HG03469 (cell line): ENCODE results near the gene ABO.
"Not testable (repeated sequence)": the region's sequence is repeated elsewhere in the genome, so short reads cannot be mapped to it uniquely, and the experiment has no call there.

Experiments
- ATAC-seq: cut with Tn5 transposase; IDR thresholded peaks from one replicate; pipeline ENCODE4 v1.9.1; 2021; ENCODE audit warnings: mild to moderate bottlenecking, moderate library complexity, moderate number of reproducible peaks; ENCODE audit not compliant: unreplicated experiment

Gene ABO

DNA sequence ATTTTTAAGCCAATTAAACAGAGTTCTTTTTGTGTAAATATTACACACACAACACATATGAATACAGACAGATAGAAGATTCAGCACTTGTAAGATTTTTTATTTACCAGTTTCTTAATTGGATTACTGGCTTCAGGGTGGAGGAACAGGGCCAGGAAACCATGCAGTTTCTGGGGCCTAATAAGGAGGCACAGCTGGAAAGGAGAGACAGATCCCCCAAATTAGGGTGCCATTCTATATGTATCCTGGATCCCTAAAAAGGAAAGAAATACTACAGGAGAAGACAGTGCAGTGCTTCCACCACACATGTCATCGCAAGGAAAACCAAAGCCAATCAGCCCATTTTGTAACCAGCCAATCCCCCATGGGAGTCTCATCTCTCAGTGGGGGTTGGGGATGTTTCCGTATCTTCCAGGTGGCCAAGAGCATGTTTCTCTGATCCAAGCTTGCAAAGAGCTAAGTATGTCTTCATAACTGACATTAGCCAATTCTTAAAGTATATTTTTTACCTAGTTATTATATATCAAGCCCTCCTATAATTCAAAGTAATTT, 15.8 kb upstream of the ABO start:
- ATAC-seq, result no peak

DNA sequence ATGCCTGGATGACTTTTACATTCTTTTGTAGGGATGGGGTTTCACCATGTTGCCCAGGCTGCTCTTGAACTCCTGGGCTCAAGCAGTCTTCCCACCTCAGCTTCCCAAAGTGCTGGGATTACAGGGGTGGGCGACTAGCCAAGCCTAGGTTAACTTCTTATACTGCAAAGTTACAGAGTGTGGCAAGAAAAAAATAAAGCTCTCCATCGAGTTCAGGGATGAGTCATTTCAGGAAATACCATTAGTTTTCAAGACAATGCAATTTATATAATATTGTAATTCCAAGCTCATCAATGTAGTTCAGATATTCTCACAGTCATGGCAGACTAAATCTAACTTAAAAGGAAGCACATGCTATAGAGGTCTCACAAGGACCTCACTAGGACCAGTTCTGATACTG, 11.5 kb upstream of the ABO start:
- ATAC-seq, result no peak

DNA sequence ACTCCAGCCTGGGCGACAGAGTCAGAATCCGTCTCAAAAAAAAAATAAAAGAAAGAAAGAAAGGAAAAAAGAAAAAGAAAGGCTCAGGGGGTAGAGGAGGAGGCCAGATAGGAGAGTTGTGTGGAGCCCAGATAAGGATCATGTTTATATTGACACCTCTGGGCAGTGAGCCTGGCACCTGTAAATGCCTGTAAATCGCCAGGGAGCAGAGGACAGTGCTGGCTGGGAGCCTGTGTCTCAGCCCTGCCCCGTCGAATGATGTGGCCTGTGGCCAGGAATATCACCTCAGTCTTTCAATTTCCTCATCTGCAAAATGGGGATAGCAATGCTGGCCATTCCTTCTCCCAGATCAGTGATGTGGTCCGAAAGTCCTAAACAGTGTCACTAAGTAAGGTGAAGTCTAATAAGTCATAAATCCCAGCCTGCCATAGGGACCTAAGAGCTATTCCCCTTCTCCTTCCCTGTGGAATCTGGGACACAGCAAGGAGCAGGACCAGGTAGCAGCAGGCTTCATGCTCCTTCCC, 10.3 kb upstream of the ABO start:
- no peak for ATAC-seq

DNA sequence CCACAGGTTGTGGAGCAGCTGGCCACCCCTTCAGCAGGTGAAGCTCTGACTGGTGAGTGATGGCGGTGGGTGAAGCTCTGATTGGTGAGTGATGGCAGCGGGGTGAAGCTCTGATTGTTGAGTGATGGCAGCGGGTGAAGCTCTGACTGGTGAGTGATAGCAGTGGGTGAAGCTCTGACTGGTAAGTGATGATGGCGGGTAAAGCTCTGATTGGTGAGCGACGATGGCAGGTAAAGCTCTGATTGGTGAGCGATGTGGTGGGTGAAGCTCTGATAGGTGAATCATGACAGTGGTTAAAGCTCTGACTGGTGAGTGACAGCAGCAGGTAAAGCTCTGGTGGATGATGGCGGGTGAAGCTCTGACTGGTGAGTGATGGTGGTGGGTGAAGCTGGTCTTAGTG, 9.4 kb upstream of the ABO start:
- ATAC-seq, result no peak

DNA sequence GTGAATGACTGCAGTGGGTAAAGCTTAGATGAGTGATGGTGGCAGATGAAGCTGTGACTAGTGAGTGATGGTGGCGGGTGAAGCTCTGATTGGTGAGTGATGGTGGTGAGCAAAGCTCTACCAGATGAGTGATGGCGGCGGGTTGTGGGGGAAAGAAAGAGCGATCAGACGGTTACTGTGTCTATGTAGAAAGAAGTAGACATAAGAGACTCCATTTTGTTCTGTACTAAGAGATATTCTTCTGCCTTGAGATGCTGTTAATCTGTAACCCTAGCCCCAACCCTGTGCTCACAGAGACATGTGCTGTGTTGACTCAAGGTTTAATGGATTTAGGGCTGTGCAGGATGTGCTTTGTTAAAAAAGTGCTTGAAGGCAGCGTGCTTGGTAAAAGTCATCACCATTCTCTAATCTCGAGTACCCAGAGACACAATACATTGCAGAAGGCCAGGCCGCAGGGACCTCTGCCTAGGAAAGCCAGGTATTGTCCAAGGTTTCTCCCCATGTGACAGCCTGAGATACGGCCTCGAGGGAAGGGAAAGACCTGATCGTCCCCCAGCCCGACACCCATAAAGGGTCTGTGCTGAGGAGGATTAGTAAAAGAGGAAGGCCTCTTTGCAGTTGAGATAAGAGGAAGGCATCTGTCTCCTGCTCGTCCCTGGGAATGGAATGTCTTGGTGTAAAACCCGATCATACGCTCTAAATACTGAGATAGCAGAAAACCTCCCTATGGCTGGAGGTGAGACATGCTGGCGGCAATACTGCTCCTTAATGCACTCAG, 8.4 kb upstream of the ABO start:
- ATAC-seq, result not testable (repeated sequence)

DNA sequence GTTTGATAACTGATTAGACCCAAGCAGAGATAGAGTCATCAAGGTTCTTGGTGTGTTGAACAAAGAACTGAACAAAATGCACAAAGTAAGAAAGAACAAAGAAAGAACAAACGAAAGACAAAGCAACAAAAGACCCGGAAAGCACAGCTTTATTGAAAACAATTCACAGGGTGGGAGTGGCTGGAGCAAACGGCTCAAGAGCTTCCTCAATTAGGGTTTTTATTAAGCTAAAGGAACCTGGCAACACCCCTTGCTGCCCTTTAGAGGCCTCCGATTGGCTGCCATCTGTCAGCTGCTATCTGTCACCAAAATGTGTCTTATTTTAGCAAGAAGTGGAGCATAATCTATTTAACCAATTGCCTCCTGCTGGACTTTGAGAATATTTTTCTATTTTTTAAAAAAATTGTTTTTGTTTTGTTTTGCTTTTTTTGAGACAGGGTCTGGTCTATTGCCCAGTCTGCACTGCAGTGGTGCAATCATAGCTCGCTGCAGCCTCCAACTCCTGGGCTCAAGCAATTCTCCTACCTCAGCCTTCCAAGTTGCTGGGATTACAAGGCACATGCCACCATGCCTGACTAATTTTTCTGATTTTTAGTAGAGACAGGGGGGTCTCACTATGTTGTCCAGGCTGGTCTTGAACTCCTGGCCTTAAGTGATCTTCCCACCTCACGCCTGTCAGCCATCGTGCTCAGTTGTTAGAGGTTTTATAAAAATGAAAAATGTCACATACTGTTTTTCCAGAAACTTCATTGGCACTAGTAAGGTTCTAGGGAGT, 7.7 kb upstream of the ABO start:
- ATAC-seq, result no peak

DNA sequence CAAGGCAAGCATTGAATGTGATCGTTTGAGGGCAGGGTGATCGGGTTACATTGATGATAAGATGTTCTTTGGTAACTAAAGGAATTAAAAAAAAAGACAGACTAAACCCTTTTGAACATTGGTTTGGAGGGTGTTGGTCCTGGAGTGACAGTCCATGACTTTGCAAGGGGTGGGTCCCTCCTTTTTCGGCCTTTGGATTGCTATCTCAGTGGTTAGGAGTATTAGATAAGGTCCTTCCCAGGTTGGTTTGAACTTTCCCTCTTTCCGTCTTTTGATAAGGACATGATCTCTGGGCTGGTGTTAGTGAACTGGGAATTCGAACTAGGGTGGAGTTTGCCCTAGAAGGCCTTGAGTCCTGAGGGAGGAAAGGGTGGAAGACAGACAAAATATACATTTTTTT, 5.4 kb upstream of the ABO start:
- no peak for ATAC-seq

DNA sequence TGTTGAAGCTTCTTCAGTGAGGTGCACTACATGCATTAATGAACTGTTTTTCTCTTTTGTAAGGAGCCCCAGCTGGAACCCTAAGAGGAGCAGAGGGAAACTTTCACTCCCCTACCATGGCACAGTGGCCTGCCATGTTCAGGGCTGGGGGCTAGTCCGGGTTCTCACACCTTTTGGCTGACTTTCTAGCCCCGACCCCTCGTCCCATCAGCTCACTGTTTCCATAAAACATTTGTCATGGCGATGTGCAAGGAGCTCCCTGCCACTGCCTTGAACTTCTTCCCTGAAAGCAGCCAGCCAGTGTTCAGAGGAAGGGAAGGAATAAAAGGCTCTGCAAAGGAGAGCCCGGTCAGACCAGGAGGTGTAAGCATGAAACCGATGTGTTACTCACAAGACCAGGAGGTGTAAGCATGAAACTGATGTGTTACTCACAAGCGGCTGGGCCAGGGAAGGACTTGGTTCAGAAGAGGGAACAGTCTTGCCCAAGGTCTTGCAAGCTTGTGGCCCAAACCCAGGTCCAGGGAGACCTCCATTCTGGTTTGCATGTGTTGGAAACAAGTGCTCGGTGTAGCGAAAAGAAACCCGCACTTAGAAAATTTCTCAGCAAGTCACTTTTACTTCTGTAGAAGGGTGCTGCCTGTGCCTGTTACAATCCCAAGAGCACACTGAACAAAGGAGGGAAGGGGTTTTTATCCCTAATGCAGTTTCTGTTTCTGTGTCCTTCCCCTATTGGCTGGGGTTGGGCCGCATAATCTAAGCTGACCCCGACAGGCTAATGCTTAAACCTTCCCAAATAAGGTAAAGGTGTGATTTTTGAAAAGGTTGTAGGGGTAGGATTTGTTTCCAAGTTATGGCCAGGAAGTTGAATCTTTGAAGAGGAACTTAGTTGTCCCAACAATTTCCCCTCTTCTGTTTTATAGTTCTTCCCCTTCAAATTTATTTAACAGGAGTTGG, 3.4 kb upstream of the ABO start:
- no peak for ATAC-seq

DNA sequence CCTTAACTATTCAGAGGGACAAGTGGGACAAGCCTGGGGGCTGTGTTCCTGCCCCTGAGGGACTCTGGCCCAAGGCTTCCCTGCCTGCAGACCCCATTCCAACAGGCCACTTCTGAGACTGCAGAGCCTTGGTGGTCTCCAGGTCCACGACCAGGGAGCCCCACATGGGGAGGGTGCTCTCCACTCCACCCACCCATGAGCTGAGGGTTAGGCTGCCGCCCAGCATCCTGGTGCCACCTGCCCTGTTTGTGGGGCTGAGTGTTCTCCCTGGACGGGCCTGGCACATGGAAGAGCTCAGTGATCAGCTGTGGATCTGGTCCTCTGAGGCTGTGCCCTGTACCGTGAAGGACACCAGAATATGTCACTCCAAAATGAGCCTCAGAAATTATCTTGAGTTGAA, 2.5 kb upstream of the ABO start:
- no peak for ATAC-seq

DNA sequence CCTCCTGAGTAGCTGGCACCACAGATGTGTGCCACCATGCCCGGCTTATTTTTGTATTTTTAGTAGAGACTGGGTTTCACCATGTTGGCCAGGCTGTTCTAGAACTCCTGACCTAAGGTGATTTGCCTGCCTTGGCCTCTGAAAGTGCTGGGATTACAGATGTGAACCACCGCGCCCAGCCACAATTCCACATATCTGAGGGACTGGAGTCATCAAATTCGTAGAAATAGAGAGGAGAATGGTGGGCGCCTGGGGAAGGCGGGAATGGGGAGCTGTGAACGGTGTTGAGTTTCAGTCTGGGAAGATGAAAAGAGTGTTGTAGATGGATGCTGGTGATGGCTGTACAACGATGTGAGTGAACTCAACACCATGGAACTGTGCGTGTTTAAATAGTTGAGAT, 1.9 kb upstream of the ABO start:
- ATAC-seq, result no peak

DNA sequence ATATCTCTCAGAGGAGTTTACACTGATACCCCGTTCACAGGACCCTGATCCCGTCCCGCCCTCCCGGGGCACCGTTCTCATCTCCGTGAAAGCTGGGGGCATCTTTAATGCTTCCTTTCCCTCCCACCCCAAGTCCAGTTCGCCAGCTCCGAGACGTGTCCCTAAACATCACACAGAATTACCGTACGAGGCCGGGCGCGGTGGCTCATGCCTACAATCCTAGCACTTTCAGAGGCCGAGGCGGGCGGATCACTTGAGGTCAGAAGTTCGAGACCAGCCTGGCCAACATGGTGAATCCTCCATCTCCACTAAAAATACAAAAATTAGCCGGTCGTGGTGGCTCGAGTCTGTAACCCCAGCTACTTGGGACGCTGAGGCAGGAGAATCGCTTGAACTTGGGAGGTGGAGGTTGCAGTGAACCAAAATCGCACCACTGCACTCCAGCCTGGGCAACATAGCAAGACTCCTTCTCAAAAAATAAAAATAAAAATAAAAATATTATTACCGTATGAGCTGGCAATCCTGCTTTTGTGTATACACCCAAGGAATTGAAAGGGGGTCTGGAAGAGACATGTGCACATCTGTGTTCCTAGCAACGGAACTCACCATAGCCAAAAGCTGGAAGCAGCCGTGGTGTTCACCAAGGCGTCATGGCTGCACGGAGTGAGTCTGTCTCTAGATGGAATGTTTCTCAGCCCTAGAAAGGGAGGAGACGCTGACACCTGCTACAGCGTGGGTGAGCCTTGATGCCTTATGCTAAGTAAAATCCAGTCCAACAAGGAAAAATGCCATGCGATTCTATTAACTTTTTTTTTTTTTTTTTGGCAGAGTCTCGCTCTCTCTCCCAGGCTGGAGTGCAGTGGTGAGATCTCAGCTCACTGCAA, 1.2 kb upstream of the ABO start:
- no peak for ATAC-seq

DNA sequence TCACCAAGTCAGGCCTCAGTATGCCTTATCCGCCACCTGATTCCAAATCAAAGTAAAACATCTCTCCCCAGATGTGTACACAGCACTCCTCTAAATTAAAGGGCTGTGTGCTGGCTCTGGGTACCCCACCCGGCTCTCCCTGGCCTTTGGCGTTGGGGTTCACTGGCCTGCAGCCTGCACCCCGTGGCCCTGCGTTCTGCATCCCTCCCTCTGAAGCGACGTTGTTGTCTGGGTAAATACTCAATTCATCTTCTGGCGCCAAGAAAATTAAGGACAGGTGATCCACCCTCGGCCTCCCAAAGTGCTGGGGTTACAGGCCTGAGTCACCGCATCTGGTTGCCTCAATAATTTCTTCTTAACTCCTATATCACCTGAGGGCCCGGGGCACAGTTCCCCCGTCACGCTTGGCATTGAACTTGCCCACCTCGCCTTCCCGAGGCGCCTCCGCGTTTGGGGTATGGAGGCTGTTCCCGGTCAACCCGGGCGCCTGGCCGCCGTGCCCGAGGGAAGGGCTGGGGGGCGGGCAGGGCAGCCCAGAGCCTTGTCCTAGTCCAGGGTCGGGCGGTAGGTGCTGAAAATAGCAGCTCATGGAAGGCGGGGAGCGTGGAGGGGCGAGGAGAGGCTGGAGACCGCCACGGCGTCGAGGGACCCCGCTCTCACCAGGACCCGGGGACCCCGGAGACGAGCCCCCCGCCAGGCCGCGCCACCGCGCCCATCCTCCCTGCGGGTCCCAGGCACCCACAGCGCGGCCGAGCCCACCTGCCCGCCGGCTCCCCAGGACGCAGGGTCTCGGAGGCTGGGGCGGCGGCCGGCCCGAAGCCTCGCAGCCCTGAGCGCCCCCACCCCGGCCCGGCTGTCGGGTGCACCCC, 531 bp downstream of the ABO start:
- no peak for ATAC-seq

DNA sequence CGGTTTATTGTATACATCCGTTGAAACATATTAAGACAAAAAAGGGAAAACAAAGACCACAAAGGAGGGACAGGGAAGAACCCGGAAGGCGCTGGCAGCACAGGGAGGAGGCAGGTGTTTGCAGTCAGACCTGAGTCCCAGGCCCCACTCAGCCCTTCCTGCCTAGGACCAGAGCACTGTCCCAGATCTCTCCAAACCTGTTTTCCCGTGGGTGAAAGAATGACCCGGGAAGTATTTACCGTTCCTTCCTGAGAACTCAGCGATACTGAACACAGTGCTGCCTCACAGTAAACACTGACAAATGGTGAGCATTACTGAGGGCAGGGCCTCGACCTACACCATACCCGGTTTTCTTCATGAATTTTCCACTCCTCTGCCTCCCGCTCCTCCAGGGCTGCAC, 1.2 kb downstream of the ABO start:
- no peak for ATAC-seq

DNA sequence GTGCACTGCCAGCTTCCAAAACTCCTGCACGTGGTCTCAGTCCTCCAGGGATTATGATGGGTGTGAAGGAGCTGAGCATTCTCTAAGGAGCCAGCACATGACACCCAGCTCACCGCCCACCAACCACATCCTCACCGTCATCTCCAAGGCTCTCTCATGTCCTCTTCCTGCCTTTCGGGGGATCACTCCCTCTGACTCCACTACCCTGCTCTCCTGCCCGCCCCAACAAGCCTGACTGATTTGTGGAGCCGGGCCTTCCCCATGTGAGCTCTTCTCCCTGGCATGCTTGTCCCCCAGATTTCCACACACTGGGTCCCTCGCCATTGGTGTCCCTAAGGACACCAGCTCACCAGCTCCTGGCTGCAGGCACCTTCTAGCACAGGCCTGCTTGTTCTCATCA, 1.9 kb downstream of the ABO start:
- no peak for ATAC-seq

DNA sequence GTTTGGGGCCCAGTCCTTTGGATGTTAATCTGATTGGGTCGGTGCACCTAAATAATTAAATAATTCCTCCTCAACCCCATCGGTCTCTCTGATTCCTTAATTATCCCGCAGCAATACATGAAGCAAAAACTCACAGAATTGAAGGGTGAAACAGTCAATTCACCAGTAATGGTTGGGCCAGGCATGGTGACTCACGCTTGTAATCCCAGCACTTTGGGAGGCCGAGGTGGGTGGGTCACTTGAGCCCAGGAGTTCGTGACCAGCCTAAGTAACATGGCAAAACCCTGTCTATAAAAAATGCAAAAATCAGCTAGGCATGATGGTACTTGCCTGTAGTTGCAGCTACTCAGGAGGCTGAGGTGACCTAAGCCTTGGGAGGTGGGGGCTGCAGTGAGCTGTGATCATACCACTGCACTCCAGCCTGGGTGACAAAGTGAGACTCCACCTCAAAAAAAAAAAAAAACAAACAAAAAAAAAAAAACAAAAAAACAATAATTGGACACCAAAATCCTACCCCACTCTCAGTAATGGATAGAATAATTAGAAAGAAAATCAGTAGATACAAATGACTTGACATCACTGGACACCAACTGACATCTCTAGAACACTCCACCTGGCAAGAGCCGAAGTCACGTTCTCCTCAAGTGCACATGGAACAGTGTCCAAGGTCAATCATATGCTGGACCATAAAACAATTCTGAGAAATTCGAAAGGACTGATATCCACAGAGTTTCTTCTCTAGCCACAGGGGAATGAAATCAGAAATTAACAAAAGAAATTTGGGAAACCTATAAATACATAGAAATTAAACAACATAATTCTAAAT, 5.3 kb downstream of the ABO start:
- ATAC-seq, result no peak

DNA sequence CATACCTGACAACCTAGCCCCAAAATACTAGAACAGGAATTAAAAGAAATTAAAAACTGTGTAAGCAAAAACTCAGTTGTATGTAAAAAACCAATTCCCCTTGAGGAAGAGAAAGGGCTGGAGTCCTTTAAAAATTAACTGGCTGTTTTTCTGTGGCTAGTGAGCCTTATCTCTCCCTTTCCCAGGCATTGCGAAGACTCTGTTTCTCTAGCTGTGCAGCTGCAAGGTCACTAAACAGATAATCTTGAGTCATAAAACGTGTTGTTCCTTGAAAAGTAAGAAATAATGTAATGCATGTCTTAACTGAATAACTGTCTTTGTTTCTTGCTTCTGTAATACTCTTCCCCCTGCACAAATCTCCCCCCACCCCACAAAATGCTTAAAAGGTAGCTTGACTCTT, 5.9 kb downstream of the ABO start:
- not testable (repeated sequence) for ATAC-seq

DNA sequence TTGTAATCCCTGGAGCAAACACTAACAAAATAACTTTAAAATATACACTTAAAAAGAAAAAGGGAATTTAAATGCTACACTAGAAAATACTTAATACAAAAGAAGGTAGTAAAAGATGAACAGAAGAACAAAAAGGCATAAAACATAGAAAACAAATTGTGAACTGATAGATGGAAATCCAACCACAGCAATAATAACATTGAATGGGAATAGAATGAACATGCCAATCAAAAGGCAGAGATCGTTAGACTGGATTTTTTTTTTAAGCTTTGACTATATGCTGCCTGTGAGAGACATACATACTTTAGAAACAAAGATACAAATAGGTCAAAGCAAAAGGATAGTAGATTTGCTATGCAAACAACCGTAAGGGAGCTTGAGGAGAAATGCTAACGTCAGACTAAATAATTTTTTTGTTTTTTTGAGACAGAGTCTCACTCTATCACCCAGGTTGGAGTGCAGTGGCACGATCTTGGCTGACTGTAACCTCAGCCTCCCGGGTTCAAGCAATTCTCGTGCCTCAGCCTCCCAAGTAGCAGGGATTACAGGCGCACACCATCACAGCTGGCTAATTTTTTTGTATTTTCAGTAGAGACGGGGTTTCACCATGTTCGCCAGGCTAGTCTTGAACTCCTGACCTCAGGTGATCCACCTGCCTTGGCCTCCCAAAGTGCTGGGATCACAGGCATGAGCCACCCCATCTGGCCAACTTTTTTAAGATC, 6.5 kb downstream of the ABO start:
- no peak for ATAC-seq
